ENCODE data around the gene CTSO.

The CTSO gene

GRCh38 chr4:155966171-155966570, 12.5 kb upstream of the CTSO start:
- H3K27ac ChIP-seq = no peak overlapping the region

DNA sequence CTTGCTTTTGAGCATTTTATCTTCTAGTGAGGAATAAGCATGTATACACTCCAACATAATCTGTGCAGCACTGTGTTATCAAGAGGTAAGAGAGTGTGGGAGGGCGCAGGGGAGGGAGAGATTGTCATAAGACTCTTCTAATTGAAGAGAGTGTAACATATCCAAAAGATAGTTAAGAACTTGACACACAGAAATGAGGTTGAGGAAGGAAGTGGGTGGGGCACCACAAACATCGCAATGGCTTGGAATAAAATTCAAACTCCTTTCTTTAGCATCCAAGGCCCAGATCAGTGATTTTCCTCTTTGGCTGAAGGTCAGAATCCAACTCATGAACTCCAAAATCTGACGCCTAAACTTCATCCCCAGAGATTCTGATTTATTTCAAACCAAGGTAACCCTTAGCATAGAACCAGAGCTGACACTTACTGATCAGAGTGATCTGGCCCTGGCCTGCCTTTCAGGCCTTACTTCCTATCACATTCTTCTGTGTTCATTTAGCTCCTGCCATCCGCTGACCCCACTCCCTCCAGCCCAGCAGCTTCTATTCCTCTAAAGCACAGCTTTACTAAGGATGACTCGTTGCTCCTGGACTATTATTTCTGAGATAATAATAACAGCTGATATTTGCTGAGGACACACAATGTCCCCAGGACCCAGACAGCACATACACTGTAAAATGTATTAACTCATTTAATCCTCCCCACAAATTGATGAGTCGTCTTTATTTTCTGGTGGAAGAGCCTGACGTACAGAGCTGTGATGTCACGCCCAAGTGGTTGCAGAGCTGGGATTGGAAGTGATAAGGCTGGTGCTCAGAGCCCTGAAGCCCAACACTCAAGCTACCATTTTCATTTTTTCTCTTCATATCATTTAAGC, 10.6 kb upstream of the CTSO start:
- no peak for TF ChIP-seq ZFX (IDR thresholded peaks at IDR 0.05)
- TF ChIP-seq, protein P1, sequence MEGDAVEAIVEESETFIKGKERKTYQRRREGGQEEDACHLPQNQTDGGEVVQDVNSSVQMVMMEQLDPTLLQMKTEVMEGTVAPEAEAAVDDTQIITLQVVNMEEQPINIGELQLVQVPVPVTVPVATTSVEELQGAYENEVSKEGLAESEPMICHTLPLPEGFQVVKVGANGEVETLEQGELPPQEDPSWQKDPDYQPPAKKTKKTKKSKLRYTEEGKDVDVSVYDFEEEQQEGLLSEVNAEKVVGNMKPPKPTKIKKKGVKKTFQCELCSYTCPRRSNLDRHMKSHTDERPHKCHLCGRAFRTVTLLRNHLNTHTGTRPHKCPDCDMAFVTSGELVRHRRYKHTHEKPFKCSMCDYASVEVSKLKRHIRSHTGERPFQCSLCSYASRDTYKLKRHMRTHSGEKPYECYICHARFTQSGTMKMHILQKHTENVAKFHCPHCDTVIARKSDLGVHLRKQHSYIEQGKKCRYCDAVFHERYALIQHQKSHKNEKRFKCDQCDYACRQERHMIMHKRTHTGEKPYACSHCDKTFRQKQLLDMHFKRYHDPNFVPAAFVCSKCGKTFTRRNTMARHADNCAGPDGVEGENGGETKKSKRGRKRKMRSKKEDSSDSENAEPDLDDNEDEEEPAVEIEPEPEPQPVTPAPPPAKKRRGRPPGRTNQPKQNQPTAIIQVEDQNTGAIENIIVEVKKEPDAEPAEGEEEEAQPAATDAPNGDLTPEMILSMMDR (conservative IDR thresholded peaks at IDR 0.05) = no peak
- H3K27ac ChIP-seq = no peak overlapping the region

More at GRCh38 chr4:155966171-155966570, 12.5 kb upstream of the CTSO start:
- TF ChIP-seq, protein P1 (conservative IDR thresholded peaks at IDR 0.05) = no peak
- TF ChIP-seq ZFX (IDR thresholded peaks at IDR 0.05) = no peak

DNA sequence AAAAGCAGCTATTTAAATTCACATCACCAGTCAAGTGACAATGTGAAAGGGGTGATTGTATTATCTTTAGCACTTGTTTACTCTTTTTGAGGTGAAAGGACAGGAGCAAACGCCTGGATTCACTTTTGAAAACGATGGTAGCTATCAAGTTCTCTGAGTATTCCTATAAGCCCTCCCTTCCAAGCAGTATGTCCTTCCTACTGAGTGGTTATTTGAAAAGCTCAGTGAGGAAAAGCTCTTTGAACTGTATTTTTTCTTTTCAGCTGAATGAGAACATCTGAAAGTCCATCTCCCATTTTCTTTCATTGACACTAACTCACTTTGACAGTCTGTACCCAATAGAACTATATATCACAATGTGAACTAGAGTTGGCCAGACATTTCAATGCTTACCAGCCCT, 9.1 kb upstream of the CTSO start:
- no peak for TF ChIP-seq ZFX (IDR thresholded peaks at IDR 0.05)
- TF ChIP-seq, protein P1 (conservative IDR thresholded peaks at IDR 0.05) = no peak
- no peak overlapping the region for H3K27ac ChIP-seq

GRCh38 chr4:155961575-155961974, 7.9 kb upstream of the CTSO start:
- H3K27ac ChIP-seq = no peak overlapping the region
- TF ChIP-seq, protein P1 (conservative IDR thresholded peaks at IDR 0.05) = no peak
- no peak for TF ChIP-seq ZFX (IDR thresholded peaks at IDR 0.05)

- H3K27ac ChIP-seq = no peak overlapping the region
- TF ChIP-seq ZFX (IDR thresholded peaks at IDR 0.05) = no peak
- TF ChIP-seq, protein P1 (conservative IDR thresholded peaks at IDR 0.05) = no peak; the same call in 1 of the 2 replicates
Observed at GRCh38 chr4:155960522-155960921, 6.9 kb upstream of the CTSO start.

DNA sequence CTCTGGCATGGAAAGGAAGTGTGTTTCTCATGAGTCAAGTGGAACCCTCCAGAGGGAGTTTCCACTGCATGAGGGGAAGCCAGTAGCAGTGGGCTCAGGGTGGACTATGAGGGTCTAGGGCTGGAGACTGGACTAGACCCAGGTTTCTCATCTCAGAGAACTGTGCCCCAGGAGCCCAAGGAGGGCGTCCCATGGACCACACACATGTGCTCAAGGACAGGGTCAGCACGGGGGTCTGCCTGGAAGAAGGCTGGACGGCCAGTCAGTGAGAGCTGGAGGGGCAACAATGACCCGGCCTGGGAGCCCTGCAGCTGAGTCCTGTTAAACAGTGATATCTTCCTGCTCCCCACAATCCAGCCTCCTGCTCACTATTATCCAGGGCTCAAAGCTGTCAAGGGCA, 5.8 kb upstream of the CTSO start:
- TF ChIP-seq ZFX (IDR thresholded peaks at IDR 0.05) = no peak
- TF ChIP-seq, protein P1 (conservative IDR thresholded peaks at IDR 0.05) = no peak

DNA sequence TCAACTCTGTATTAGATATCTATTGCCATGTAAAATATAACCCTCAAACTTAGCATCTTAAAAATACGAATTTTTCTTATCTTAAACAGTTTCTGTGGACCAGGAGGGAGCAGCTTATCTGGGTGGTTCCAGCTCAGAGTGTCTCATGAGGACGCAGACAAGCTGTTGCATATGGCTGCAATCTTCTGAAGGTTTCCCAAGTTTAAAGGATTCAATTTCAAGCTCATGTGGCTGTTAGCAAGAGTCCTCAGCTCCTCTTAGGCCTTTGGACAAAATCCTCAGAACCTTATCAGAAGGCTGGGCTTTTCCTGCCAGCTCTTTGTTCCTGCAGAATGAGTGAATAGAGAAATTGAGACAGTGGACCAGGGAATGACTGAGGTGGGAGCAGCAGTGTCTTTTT, 2.8 kb upstream of the CTSO start:
- TF ChIP-seq ZFX (IDR thresholded peaks at IDR 0.05) = no peak
- TF ChIP-seq, protein P1 (conservative IDR thresholded peaks at IDR 0.05) = no peak
- no peak overlapping the region for H3K27ac ChIP-seq

More for the DNA sequence above, 5.8 kb upstream of the CTSO start:
- no peak overlapping the region for H3K27ac ChIP-seq
